Activated CD4-positive, alpha-beta T cell treated with anti-CD3 and anti-CD28 coated beads, Interleukin-2, amount 10 ng/mL, durations not matched to agents 7 days and 5 days (primary cell): ENCODE results near the gene SOHLH2. TPM values are rescaled to one million over a fixed set of nuclear protein-coding genes. Genes with fewer than 3 reads are reported as not detected.

ENCODE experiments used
- CTCF ChIA-PET: fragments of 350-600 bp; sonication (Branson Sonifier 250); formaldehyde crosslinking; loops from one replicate; lab custom pipeline; 2021; ENCODE audit warnings: antibody characterized with exemption; lab: Charles Lee
- POLR2A ChIA-PET: fragments of 350-600 bp; sonication (Branson Sonifier 250); formaldehyde crosslinking; loops from one replicate; lab custom pipeline; 2021; ENCODE audit warnings: antibody characterized with exemption; lab: Charles Lee
- DNase-seq: peaks from one replicate; pipeline ENCODE4 v3.0.0-alpha.2; 2020
- H3K27ac Mint-ChIP-seq: one replicate; pipeline ENCODE4 v1.8.0; 2021; ENCODE audit warnings: mild to moderate bottlenecking, moderate library complexity, mixed read lengths
- H3K27me3 Mint-ChIP-seq: one replicate; pipeline ENCODE4 v1.8.0; 2021; ENCODE audit warnings: mixed read lengths
- H3K36me3 Mint-ChIP-seq: one replicate; pipeline ENCODE4 v1.8.0; 2021; ENCODE audit warnings: low read depth, mixed read lengths
- H3K4me1 Mint-ChIP-seq: one replicate; pipeline ENCODE4 v1.8.0; 2021; ENCODE audit warnings: mixed read lengths
- H3K4me3 Mint-ChIP-seq: one replicate; pipeline ENCODE4 v1.8.0; 2021; ENCODE audit warnings: mild to moderate bottlenecking, moderate library complexity, mixed read lengths
- H3K9me3 Mint-ChIP-seq: one replicate; pipeline ENCODE4 v1.8.0; 2021; ENCODE audit warnings: mixed read lengths
- total RNA-seq, 2 experiments: library from RNA; stranded (reverse); gene quantifications; one replicate each; pipeline ENCODE4 v1.2.3, GENCODE V29; 2021

SOHLH2 gene
- total RNA-seq, 2 experiments from 2014 or later: not detected

- Mint-ChIP-seq H3K36me3 (no peaks in the 10 kb centered on the region), H3K27me3 (no peaks in the 10 kb centered on the region), H3K4me3 (no peak overlapping the region), H3K9me3 (peaks cover 7% of the 10 kb centered on the region), H3K27ac (no peak overlapping the region), H3K4me1 (no peaks in the 10 kb centered on the region)
- DNase-seq: no peak
- ChIA-PET POLR2A (no interaction called here), CTCF (no interaction called here)
Measured at GRCh38 chr13:36219883-36220282, 5.5 kb upstream of the SOHLH2 start.

- ChIA-PET CTCF (no interaction called here), POLR2A (no interaction called here)
- no peak for DNase-seq
- no peaks in the 10 kb centered on the region for H3K36me3 Mint-ChIP-seq
- H3K9me3 Mint-ChIP-seq: peaks cover 2% of the 10 kb centered on the region
- H3K4me1 Mint-ChIP-seq: no peaks in the 10 kb centered on the region
- H3K4me3 Mint-ChIP-seq: no peak overlapping the region
- no peaks in the 10 kb centered on the region for H3K27me3 Mint-ChIP-seq
- no peak overlapping the region for H3K27ac Mint-ChIP-seq
Measured at GRCh38 chr13:36217456-36217855, 3.1 kb upstream of the SOHLH2 start.

GRCh38 chr13:36212789-36213188 lies 1.6 kb downstream of the SOHLH2 start:
- Mint-ChIP-seq H3K27me3 (no peaks in the 10 kb centered on the region), H3K36me3 (no peaks in the 10 kb centered on the region), H3K9me3 (peaks cover 2% of the 10 kb centered on the region), H3K4me3 (no peak overlapping the region), H3K27ac (no peak overlapping the region), H3K4me1 (no peaks in the 10 kb centered on the region)
- no peak for DNase-seq
- POLR2A ChIA-PET: no interaction called here
- CTCF ChIA-PET: no interaction called here

- no peak overlapping the region for H3K4me3 Mint-ChIP-seq
- no peaks in the 10 kb centered on the region for H3K27me3 Mint-ChIP-seq
- no peak overlapping the region for H3K27ac Mint-ChIP-seq
- no peak for DNase-seq
- ChIA-PET CTCF (no interaction called here), POLR2A (no interaction called here)
- peaks cover 2% of the 10 kb centered on the region for H3K9me3 Mint-ChIP-seq
- H3K36me3 Mint-ChIP-seq: no peaks in the 10 kb centered on the region
- H3K4me1 Mint-ChIP-seq: no peaks in the 10 kb centered on the region
Measured at GRCh38 chr13:36211567-36211966, 2.8 kb downstream of the SOHLH2 start.

GRCh38 chr13:36210738-36211137 lies 3.6 kb downstream of the SOHLH2 start:
- CTCF ChIA-PET: no interaction called here

GRCh38 chr13:36207672-36208071 lies 6.7 kb downstream of the SOHLH2 start:
- Mint-ChIP-seq H3K27ac (no peak overlapping the region), H3K4me3 (no peak overlapping the region), H3K4me1 (no peaks in the 10 kb centered on the region), H3K9me3 (no peaks in the 10 kb centered on the region), H3K36me3 (no peaks in the 10 kb centered on the region), H3K27me3 (no peaks in the 10 kb centered on the region)
- ChIA-PET CTCF (no interaction called here), POLR2A (no interaction called here)
- no peak for DNase-seq

More at GRCh38 chr13:36210738-36211137, 3.6 kb downstream of the SOHLH2 start:
- Mint-ChIP-seq H3K27ac (no peak overlapping the region), H3K4me1 (no peaks in the 10 kb centered on the region), H3K27me3 (no peaks in the 10 kb centered on the region), H3K4me3 (no peak overlapping the region), H3K9me3 (peaks cover 2% of the 10 kb centered on the region), H3K36me3 (no peaks in the 10 kb centered on the region)
- no peak for DNase-seq
- POLR2A ChIA-PET: no interaction called here

- Mint-ChIP-seq H3K9me3 (no peaks in the 10 kb centered on the region), H3K27ac (no peak overlapping the region), H3K4me3 (no peak overlapping the region), H3K4me1 (no peaks in the 10 kb centered on the region), H3K36me3 (no peaks in the 10 kb centered on the region), H3K27me3 (no peaks in the 10 kb centered on the region)
- ChIA-PET CTCF (no interaction called here), POLR2A (no interaction called here)
- no peak for DNase-seq
Measured at GRCh38 chr13:36193151-36193855, 21.1 kb downstream of the SOHLH2 start.

GRCh38 chr13:36192166-36192565 lies 22.2 kb downstream of the SOHLH2 start:
- no peak for DNase-seq
- ChIA-PET CTCF (no interaction called here), POLR2A (no interaction called here)
- no peak overlapping the region for H3K27ac Mint-ChIP-seq
- H3K36me3 Mint-ChIP-seq: no peaks in the 10 kb centered on the region
- no peak overlapping the region for H3K4me3 Mint-ChIP-seq
- no peaks in the 10 kb centered on the region for H3K9me3 Mint-ChIP-seq
- H3K27me3 Mint-ChIP-seq: no peaks in the 10 kb centered on the region
- H3K4me1 Mint-ChIP-seq: no peaks in the 10 kb centered on the region

GRCh38 chr13:36190771-36191170 lies 23.6 kb downstream of the SOHLH2 start:
- H3K36me3 Mint-ChIP-seq: no peaks in the 10 kb centered on the region
- H3K4me3 Mint-ChIP-seq: no peak overlapping the region
- H3K27ac Mint-ChIP-seq: no peak overlapping the region
- no peaks in the 10 kb centered on the region for H3K27me3 Mint-ChIP-seq
- ChIA-PET CTCF (no interaction called here), POLR2A (no interaction called here)
- no peak for DNase-seq
- H3K9me3 Mint-ChIP-seq: no peaks in the 10 kb centered on the region
- no peaks in the 10 kb centered on the region for H3K4me1 Mint-ChIP-seq

GRCh38 chr13:36188441-36188840 lies 25.9 kb downstream of the SOHLH2 start:
- Mint-ChIP-seq H3K9me3 (no peaks in the 10 kb centered on the region), H3K4me1 (no peaks in the 10 kb centered on the region), H3K36me3 (no peaks in the 10 kb centered on the region), H3K27me3 (no peaks in the 10 kb centered on the region), H3K27ac (no peak overlapping the region), H3K4me3 (no peak overlapping the region)
- DNase-seq: no peak
- ChIA-PET POLR2A (no interaction called here), CTCF (no interaction called here)

GRCh38 chr13:36183901-36184300 lies 30.5 kb downstream of the SOHLH2 start:
- no peak for DNase-seq
- POLR2A ChIA-PET: no interaction called here
- Mint-ChIP-seq H3K4me1 (no peaks in the 10 kb centered on the region), H3K27me3 (no peaks in the 10 kb centered on the region), H3K27ac (no peak overlapping the region), H3K9me3 (no peaks in the 10 kb centered on the region), H3K36me3 (no peaks in the 10 kb centered on the region), H3K4me3 (no peak overlapping the region)
- CTCF ChIA-PET: no interaction called here

GRCh38 chr13:36175621-36176020 lies 38.7 kb downstream of the SOHLH2 start:
- CTCF ChIA-PET: no interaction called here
- Mint-ChIP-seq H3K4me1 (no peaks in the 10 kb centered on the region), H3K36me3 (no peaks in the 10 kb centered on the region), H3K27me3 (no peaks in the 10 kb centered on the region), H3K27ac (no peak overlapping the region), H3K9me3 (no peaks in the 10 kb centered on the region), H3K4me3 (no peak overlapping the region)
- POLR2A ChIA-PET: no interaction called here
- no peak for DNase-seq

GRCh38 chr13:36174923-36175322 lies 39.4 kb downstream of the SOHLH2 start:
- ChIA-PET CTCF (no interaction called here), POLR2A (no interaction called here)
- no peaks in the 10 kb centered on the region for H3K36me3 Mint-ChIP-seq
- DNase-seq: no peak
- no peak overlapping the region for H3K4me3 Mint-ChIP-seq
- no peaks in the 10 kb centered on the region for H3K9me3 Mint-ChIP-seq
- H3K27ac Mint-ChIP-seq: no peak overlapping the region
- no peaks in the 10 kb centered on the region for H3K4me1 Mint-ChIP-seq
- no peaks in the 10 kb centered on the region for H3K27me3 Mint-ChIP-seq
